Stimulated activated CD4-positive, alpha-beta T cell treated with anti-CD3 and anti-CD28 coated beads, Interleukin-1b, Interleukin-23, amount 100 ng/mL, for 1 hour (primary cell): ENCODE measurements around the gene SYT13.
"Not testable (repeated sequence)": the region's sequence is repeated elsewhere in the genome, so short reads cannot be mapped to it uniquely, and the experiment has no call there.

ENCODE experiments used
- DNase-seq, 2 donors: peaks; one replicate each; pipeline ENCODE4 v3.0.0-alpha.2; 2020; ENCODE audit warnings: low read depth in 2 of 2

Gene SYT13

DNA sequence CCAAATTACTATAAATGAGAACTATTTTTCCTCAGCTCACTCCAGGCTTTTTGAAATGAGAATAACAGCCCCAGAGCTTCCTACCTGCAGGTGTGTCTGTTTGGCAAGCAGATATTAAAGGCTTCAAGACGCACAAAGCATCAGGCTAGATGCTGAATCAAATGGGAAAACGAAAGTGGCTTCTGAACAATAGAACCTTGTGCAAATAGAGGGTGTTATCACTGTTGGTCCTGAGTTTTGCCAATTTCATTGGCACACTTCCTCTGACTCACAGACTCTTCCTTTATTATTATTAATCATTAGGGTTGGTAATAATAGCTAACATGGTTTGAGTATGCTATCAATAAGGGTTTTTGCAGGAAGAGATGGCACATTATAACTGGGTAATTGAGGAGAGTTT, 13.4 kb downstream of the SYT13 start:
- no peak for DNase-seq

DNA sequence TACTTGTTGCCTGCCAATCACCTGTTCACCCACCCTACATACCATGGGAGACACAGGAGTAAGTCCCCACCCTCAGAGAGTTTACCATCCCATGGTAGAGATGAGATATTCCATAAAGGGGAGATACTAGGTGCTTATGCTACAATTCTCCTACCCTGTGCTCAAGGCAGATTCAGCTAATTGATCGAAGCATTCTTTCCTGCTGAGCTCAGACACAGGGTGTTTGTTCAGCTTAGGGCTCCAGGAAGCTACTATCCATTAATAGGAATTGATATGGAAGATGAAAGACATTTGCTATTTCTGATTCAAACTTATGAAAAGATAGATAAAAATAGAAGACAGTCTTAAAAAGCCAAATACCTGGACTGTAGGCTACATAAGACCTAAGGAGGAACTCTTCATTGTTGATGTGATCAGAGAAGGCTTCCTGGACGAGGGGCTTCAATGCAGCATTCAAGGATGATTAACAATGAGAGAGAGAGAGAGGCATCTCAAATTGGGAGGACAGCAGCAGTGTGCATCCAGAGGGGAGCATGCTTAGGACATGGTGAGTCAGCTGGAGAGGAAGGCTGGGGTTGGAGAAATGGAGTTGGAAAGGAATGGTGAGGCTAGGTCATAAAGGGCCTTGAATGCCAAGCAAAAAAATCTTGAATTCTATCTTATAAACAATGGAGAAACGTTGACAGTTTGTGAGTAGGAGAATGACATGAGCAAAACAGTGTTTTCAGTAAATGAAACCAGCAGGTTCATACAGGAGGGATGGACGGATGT, 15.0 kb downstream of the SYT13 start:
- DNase-seq: no peak

DNA sequence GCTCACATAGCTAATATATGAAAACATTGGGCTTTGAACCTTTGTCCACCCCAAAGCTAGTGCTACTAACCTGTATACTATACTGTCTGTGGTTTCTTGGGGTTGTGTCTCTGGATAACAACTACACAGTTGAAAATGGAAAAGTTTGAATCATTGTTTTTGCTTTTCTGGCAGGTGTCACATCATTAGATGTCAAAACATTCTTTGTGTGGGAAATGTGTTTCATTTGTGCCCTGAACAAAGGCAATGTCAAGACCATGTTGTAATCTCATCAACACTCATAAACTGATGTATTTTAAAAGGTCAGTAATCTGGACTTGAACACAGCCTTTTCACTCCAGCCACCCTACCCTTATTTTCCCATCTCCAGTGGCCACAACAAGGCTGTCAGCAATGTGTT, 16.5 kb downstream of the SYT13 start:
- no peak for DNase-seq

DNA sequence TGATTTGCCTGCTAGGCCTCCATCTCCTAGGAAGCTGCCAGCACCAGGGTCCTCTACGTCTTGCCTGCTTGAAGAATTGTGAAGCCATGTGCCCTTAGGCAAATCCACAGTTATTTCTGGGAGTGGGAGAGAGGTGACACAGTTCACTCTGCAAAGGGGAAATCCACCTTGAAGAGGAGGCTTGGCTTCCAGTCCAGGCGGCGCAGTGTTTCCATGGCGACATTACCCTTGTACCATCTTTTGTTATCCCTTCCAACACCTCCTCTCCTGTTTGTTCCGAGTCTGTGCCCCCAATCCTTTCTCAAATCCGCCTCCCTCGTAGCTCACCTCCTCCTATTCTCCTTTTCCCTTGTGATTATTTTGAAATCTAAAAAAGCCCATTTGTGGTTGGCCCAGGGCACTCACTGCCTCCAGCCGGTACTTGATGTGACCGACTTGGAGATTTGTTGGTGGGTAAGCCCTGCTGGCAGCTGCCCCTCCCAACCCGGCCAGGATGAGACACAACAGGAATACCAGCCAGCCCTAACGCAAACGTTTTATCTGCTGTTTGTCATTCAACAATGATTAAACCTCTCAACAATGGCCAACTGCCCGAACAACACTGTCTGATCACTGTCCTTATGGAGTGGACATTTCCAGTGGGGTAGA, 18.4 kb downstream of the SYT13 start:
- DNase-seq: no peak

DNA sequence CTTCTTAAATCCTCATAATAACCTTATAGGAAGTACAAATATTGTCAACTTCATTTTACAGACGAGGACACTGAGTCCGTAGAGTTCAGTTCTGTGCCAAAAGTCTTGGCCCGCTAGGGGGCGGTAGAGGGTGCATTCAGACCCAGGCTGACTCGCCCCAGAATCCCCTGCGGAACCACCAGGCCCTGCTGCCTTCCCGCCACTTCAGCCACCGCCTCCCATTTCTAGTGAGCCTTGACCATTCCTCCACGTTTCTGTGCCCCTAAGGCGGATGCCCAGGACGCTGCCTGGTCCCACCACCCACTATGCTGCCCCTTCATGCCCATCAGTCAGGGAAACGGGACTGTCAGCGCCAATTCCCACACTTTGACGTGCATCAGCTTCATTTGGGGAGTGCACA, 19.1 kb downstream of the SYT13 start:
- DNase-seq: no peak

DNA sequence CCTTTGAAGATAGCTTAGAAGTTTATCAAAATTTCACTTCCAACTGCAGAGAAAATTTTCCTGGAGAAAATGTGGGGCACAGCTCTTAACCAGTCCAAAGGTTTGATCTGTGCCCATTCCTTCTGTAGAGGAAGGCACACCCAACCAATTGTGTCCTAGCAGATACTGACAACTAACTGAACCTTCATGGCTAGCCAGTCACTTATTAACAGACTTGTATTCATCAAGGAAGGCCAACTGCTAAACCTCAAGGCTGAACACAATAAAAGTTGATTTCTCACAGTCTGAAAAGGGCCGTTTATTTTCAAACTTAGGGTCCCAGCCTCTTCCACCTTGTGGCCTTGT, 19.5 kb downstream of the SYT13 start:
- no peak for DNase-seq

DNA sequence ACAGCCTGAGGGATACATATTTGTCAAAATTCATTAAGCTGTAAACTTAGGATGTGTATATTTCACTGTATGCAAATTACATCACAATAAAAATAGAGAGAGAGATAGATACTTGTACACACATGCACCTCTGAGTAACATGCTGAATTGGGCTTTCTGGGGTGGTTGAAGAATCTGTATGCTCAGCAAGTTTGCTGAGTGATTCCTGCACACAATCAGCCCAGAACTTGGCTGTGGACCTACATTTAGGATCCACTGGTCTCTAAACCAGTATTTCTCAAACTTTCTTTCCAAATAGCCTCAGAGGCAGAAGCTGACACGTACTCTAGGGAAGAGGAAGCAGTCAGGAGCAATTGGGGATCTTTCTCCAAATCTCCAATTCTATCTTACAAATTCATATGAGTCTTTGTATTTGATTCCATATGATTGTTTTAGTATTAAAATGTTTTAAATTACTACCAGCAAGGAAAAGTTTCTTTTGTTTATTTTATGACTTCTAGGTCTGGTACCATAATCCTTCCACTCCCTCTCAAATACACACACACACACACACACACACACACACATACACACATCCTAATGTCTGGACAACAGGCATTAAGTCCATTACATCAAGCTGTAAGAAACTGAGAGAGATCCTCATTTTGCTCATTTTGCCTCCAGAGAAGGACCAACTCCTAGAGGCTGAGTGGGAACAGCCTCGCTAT, 20.0 kb downstream of the SYT13 start:
- no peak for DNase-seq

DNA sequence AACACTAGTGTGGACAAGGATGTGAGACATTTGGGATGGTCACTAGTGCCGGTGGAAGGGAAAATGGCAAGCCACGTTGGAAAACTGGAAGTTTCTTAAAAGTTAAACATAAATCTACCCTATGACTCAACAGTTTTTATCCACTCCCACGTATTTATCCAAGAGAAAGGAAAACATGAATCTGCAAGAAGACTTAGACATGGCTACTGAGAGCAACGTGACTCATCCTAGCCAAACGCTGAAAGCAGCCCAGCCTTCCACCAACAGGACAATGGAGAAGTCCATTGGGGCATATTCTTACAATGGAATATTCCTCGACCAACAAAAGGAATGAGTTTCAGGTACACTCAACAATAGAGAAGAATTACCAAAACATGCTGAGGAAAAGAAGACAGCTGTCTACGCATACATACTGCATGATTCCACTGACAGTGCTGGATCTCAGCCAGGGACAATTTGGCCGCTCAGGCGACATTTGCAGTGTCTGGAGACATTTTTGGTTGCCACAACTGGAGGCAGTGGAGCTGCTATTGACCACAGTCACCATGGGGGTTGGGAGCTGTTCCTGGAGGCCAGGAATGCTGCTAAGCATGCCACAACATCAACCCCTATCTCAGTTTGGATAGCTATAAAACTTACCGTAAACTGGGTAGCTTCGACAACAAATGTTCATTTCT, 21.2 kb downstream of the SYT13 start:
- no peak for DNase-seq

DNA sequence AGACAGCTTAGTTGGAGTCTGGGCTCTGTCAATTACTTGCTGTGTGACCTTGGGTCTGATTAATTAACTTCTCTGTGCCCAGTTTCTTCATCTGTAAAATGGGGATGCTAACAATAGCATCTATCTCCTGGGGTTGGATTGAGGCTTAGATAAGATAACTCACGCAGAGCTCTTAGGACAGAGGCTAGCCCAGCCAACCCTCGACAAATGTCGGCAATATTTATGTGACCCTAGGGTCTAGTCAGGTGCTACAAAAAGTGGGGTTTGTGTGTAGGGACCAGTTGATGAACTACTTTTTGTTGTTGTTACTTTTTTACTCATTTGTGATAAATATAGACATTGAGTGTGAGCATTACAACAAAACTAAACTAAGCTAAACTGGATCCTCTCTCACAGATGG, 22.4 kb downstream of the SYT13 start:
- DNase-seq: no peak

DNA sequence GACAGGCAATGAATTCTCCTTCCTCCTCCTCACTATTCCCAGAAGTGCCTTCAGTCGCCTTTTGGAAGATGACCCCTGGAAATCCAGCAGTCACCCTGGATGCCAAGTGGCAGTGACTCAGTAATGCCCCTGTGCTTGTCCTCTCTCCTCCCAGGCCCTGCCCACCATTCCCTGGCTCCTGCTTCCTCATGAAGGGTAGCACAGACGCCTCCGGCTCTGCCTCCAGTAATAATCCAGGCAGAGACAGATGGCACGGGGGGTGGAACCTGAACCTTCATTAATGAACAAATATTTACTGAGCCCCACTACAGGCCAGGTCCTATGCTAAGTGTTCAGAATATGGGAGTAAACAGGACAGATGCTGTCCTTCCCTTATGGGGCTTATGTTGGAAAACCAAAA, 23.2 kb downstream of the SYT13 start:
- no peak for DNase-seq

DNA sequence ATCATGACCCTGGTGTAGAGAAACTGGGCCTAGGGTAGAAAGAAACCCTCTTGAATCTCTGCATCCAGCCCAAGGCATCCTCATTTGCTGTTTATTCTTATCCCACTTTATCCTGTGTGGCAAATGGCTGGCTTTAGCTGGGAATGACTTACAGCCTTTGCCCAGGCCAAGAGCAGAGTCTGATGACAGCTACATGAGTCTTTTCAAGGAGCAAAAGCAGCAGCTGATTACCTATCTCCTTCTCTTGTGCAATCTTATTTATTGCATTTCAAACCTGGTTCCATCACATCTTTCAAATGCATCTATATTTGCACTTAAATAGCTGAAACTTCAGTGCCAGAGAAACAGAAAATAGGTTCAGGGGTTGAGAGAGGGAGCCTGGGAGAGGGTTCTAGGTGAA, 26.1 kb downstream of the SYT13 start:
- DNase-seq: no peak

DNA sequence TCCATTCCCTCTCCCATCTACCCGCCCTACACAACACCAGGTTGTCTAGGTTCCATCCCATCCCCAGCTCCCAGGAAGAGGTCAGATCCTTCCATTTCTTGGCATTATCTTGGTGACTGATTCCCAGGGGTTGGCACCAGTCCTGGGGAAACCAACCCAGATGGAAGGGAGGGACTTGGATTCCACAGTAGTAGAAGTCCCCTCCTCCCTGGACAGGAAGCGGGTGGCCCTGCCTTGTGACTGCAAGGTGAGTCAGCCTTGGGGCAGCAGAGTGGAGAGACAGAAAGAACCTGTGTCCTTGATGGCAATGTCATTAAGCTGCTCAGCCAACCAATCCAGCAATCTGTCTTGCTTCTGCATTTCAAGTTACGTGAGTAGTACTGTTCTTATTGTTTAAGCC, 26.5 kb downstream of the SYT13 start:
- DNase-seq: no peak

DNA sequence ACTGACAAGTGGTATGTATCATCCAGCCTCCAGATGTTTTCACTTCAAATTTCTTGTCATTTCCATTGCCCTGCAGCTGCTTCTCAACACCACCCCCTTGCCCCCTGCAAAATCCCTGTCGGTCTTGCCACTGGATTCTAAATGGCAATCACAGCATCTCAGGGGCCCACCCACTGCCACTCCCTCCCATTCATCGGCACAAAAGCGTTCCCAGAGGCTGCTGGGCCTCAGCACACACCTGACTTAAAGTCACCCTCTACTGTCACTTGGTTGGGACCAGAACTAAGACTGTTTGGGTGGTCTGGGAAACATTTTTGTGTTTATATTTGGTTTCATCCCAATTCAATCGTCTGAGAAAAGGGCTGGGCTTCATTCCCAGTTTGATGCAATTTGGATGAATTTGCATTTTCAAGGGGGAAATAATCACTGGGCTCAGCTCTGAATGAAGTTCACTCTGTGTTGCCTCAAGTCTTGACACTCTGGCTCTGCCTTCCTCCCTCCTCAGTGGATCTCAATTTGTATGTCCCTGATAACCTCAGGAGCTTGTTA, 27.1 kb downstream of the SYT13 start:
- DNase-seq: no peak

DNA sequence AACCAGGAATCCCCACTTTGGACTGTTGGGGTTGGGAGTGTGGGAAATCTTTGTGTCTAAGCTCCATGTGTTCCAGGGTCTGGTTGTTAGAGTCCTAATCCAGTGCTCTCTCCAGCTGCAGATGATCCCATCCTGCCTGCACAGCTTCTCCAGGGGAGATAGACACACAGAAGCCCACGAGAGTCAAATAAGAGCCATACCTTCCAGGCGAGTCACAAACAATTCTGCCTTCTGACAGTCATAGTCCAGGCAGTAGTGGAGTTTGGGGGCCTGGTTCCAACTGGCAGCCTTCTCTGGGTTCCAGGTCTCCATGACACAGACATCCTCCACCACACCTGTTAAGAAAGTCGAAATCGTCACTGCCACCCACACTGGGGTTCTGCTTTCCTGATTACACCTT, 32.1 kb downstream of the SYT13 start:
- DNase-seq: no peak

DNA sequence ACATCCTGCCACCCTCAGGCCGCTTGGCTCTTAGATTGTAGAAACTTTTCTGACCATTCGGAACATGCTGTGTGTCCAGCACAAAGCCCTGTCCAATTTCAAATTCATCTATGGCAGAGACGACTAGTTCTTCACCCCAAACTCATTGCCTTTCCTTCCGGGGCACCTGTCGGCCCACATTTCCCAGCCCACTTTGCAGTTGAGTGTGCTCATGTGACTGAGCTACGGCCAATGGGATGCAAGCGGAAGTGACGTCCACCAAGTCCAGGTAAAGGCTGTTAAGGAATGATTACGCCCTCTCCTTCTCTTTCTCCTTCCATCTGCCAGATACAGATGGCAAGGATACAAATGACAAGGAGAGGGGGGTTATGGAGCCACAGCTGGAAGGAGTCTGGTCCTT, 32.5 kb downstream of the SYT13 start:
- no peak for DNase-seq

DNA sequence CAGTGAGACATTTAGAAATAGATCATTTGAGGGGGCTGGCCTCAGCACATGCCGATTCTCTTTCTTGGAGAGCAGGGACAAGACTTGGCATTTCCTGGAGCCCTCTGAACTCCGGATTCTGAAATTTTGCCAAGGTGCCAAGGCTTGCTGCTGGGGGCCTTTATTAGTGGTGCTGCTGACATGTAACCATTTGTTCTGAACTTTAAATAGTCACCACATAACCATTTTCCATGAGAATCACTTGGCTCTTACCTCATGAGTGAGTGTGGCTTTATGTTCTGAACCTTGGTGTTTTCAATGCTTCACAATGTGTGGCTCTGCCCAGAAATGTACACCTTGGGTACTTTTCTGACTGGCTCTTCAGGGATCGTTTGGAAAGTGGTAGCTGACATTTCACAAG, 33.3 kb downstream of the SYT13 start:
- DNase-seq: no peak

DNA sequence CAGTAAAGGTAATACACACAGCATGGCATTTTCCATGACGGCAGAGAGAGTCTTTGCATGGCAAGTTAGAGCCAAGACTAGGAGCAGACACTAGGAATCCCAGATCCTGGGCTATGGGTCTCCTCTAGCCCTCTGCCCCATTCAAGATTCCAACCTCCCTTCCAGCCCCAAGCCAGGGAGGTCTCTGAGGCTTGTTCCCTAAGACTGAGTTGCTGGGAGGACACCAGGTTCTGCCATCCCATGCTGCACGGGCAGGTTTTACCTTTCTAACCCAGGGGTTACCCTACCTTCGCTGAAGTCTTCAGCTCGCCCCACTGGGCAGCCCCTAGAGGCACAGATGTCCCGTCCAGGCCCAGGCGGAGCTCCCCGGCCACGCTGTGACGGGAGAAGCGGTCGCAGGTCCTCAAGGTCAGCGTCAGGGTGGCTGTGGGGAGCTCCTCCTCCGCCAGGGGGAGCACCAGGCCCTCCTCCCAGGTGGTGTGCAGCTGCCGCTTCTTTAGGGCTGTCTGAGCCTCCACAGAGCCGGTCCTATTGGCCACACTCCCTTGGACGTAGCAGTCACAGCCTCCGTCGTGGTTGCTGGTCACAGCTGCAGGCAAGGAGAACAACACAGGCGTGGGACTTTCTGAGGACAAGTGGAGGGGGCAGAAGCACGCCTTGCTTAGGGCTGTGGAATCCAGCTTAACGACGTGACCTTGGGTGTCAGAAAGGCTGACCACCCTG, 33.8 kb downstream of the SYT13 start:
- DNase-seq: no peak

DNA sequence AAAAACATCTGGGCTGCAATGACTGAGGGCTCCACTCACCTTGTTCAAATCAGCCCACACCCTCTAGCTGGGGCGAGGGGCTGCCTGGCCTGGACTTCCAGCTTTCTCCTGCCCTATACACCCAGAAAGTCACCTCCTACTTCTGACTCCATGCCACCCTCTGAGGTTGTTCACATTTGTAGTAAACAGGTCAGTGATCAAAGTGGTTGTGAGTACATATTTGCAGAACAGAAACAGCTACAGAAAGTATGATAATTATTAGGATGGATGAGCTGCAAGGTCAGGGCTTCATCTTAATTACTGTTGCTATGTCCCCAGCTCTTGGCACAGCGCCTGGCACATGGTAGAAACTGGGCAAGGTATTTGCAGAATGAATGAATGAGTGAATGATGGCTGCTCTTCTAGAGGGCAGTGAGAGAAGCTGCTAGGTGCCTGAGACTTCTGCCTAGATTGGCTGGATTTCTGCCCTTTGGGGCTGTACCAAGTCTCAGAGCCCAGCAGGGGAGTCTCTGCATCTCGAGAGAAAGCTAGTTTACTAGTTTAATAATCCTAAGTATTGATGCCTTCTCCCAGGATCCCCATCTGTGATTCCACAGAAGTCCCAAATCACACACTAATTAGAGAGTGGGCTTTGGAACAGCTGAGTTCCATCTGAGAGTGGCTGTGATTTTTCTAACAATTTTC, 36.0 kb downstream of the SYT13 start:
- no peak for DNase-seq

DNA sequence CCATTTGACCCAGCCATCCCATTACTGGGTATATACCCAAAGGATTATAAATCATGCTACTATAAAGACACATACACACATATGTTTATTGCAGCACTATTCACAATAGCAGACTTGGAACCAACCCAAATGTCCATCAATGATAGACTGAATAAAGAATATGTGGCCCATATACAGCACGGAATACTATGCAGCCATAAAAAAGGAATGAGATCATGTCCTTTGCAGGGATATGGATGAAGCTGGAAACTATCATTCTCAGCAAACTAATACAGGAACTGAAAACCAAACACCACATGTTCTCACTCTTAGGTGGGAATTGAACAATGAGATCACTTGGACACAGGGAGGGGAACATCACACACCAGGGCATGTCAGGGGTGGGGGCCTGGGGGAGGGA, 36.8 kb downstream of the SYT13 start:
- DNase-seq: not testable (repeated sequence)

DNA sequence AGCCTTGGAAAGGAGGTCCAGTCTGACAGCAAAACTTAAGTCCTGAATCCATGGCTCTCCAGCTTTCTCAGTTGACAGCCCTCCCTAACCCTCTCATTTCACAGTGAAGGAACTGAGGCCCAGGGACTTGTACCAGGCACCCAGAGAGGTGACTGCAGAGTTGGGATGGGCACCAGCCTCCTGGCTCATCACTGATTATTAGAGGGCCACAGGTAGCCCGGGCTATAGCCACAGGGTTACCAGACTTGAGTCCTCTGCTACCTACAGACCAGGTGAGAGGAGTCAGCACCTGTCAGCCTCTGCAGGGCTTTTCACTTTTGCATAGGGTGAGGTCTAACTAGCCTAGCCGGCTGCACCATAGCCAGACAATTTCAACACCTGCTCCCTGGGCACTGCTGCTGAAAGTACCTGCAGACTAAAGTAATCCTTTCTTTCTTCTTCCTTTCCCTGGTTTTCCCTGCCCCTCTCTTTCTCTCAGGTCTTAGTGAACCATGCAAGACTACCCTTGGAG, 37.6 kb downstream of the SYT13 start:
- DNase-seq: no peak

DNA sequence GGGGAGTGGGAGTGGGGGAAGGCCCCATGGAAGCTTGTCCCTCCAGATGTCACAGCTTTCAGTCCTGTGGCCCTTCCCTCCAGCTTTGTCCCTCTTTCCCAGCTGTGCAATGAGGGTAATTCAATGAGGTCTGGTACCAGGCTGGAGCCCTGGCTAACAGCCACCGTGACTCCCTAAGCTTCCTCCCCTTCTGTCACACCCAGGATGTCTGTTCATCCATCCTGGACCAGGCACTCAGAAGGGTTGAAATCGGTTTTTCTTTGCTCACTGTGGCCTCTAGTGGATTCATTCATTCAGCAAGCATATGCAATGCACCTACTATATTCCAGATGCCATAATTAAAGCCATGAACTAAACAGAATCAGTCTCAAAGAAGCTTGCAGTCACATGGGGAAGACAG, 38.7 kb downstream of the SYT13 start:
- no peak for DNase-seq
